K562 treated with DMSO at 1 percent for 48 hours (cell line): ENCODE measurements around the gene KLHL5. TPM values are rescaled to one million over a fixed set of nuclear protein-coding genes. Genes with fewer than 3 reads are reported as not detected.

Experiments used
- total RNA-seq: library from RNA; unstranded; fragments of 300-600 nt; gene quantifications from 2 replicates; pipeline ENCODE4 v1.2.3, GENCODE V29; 2022; ENCODE audit warnings: low replicate concordance; ENCODE audit errors: extremely low read depth

KLHL5 gene, protein sequence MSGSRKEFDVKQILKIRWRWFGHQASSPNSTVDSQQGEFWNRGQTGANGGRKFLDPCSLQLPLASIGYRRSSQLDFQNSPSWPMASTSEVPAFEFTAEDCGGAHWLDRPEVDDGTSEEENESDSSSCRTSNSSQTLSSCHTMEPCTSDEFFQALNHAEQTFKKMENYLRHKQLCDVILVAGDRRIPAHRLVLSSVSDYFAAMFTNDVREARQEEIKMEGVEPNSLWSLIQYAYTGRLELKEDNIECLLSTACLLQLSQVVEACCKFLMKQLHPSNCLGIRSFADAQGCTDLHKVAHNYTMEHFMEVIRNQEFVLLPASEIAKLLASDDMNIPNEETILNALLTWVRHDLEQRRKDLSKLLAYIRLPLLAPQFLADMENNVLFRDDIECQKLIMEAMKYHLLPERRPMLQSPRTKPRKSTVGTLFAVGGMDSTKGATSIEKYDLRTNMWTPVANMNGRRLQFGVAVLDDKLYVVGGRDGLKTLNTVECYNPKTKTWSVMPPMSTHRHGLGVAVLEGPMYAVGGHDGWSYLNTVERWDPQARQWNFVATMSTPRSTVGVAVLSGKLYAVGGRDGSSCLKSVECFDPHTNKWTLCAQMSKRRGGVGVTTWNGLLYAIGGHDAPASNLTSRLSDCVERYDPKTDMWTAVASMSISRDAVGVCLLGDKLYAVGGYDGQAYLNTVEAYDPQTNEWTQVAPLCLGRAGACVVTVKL
- not detected in 2 replicates for total RNA-seq

DNA sequence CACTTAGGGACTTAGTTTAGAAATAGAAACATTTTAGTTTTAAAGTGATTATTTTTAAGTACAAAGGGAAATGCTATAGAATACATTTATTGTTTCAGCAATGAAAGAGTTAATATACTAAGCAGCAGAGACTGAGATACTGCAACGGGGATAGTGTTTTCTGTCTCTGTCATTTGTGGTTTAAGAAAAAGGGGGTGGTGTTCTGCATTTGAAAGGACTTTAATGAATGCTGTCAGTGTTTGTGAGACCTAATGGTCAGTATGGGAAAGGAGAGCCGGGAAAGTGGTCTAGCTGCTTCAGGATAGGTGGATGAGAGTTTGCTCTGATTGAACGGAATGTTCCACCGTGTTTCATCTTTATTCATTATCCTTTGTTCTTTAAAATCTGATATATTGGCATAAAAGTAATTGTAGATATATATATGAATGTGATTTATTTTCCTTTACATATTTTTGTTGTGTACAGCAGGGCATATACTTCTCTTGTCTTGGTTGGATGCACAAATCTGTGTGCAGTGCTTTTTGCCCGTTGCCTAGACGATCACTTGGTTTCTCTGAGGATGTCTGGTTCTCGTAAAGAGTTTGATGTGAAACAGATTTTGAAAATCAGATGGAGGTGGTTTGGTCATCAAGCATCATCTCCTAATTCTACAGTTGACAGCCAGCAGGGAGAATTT is at the start of gene KLHL5:
Gene KLHL5 (plus strand): TSS at position 139 of the 676 bp plus-strand sequence. CDS start 421 bp downstream, at position 560.

DNA sequence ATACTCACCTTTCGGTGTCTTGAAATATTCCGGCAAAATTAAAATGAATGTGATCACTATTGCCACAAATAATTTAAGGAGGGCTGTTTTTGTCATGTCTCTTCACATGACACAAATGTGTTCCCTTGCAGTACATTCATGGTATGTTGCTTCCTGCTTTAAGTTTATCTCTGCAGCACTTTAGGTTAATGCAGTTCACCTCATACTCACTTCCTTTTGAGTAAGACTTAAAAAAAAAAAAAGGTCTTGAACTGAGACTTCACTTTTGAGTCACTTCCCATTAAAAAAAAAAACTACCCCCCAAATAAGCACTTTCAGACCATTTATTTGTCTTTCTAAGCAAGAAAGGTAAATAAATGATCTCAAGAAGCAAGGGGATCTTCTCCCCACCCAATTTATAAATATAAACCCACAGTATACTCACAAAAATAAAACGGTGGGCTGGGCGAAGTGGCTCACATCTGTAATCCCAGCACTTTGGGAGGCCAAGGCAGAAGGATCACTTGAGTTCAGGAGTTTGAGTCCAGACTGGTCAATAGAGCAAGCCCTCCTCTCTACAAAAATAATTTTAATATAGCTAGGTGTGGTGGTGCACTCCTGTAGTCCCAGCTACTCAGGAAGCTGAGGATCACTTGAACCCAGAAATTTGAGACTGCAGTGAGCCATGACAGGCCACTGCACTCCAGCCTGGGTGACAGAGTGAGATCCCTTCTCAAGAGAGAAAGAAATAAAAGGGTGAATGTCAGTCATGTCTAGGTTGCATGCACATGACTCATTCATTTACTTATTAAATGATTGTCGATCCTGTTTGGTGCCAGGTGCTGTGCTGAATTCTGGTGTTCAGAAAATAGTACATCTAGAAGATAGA is 29.6 kb upstream of the KLHL5 start, which contains the start of gene TMEM156:
Gene TMEM156 (minus strand): TSS at position 192 of the 868 bp plus-strand sequence. CDS start 96 bp downstream, at position 96.

Other genes with a start within 250 kb of the KLHL5 start
- gene TLR6, start 205.4 kb upstream of the KLHL5 start, total RNA-seq, result not detected in 2 replicates
- not detected in 2 replicates for gene FAM114A1, start 194.4 kb upstream of the KLHL5 start, total RNA-seq
- not detected in 2 replicates for gene TMEM156, start 29.8 kb upstream of the KLHL5 start, total RNA-seq
- gene WDR19, start 120.3 kb downstream of the KLHL5 start, total RNA-seq, result not detected in 2 replicates